GM12878 (cell line): ENCODE data around the gene FRYL. TPM values are rescaled to one million over a fixed set of nuclear protein-coding genes. Genes with fewer than 3 reads are reported as not detected.

Experiments
- ATAC-seq: fragments of 200-7000 bp; cut with Tn5 transposase; 3 replicates; pipeline ENCODE4 v1.9.1; 2020; ENCODE audit warnings: mild to moderate bottlenecking, moderate library complexity
- BruUV-seq: library from RNA; stranded (reverse); fragments of 400-500 nt; replicated peaks from 2 replicates; lab custom pipeline; 2021; lab: Mats Ljungman, UMichigan
- CTCF ChIA-PET: fragments of 300-600 bp; sonication (Branson Sonifier 250); formaldehyde crosslinking; extraction: SDS; loops from one replicate; lab custom pipeline; 2021; ENCODE audit warnings: inconsistent platforms; lab: Yijun Ruan, JAX
- POLR2A ChIA-PET: fragments of 350-600 bp; formaldehyde crosslinking; extraction: SDS; loops from one replicate; lab custom pipeline; 2021; ENCODE audit warnings: inconsistent platforms; lab: Charles Lee
- RAD21 ChIA-PET: fragments of 300-600 bp; sonication (Branson Sonifier 250); formaldehyde crosslinking; loops from one replicate; lab custom pipeline; 2023; ENCODE audit warnings: antibody characterized with exemption; ENCODE audit not compliant: unreplicated experiment; lab: Charles Lee
- SMC1A ChIA-PET: fragments of 300-600 bp; sonication (Branson Sonifier 250); formaldehyde crosslinking; loops from one replicate; lab custom pipeline; 2023; ENCODE audit not compliant: unreplicated experiment, uncharacterized antibody; lab: Charles Lee
- DNase-seq: peaks from one replicate; pipeline ENCODE4 v3.0.0-alpha.2; 2011; ENCODE audit warnings: low read depth, low spot score
- FAIRE-seq: peaks from 3 replicates; lab custom pipeline; 2011; peaks lifted over from hg19 to GRCh38; lab: Jason Lieb, UNC
- H2AFZ ChIP-seq: 2 replicates; pipeline ENCODE4 v1.6.0; 2011; ENCODE audit warnings: low read depth, low read length, control low read depth; ENCODE audit not compliant: control insufficient read depth
- H3K27ac ChIP-seq: 2 replicates; pipeline ENCODE4 v1.5.1; 2011; ENCODE audit warnings: control low read depth; ENCODE audit not compliant: control insufficient read depth, insufficient read depth
- H3K27me3 ChIP-seq, 2 experiments: replicated peaks in 1 of 2; 2 replicates each; pipeline versions ENCODE4 v1.6.0 to v1.6.1; 2011; ENCODE audit warnings: low read length in 1 of 2; ENCODE audit not compliant: control insufficient read depth in 2 of 2, insufficient read depth in 2 of 2
- H3K36me3 ChIP-seq, 2 experiments: 2 replicates each; pipeline ENCODE4 v1.5.1; 2011; ENCODE audit warnings: low read length in 1 of 2; ENCODE audit not compliant: control insufficient read depth in 2 of 2, insufficient read depth in 2 of 2
- H3K4me1 ChIP-seq: 2 replicates; pipeline ENCODE4 v1.6.1; 2011; ENCODE audit warnings: mild to moderate bottlenecking, low read length, moderate library complexity, mixed read lengths; ENCODE audit not compliant: control insufficient read depth, insufficient read depth
- H3K4me2 ChIP-seq: 2 replicates; pipeline ENCODE4 v1.6.0; 2011; ENCODE audit warnings: control low read depth; ENCODE audit not compliant: control insufficient read depth, insufficient read depth
- H3K4me3 ChIP-seq: fragments of 200-600 bp; sonication (generic); 2 replicates; pipeline ENCODE4 v1.5.1; 2016
- H3K79me2 ChIP-seq: 2 replicates; pipeline ENCODE4 v1.6.0; 2011; ENCODE audit warnings: low read length; ENCODE audit not compliant: control insufficient read depth, insufficient read depth
- H3K9ac ChIP-seq: 2 replicates; pipeline ENCODE4 v1.8.0; 2011; ENCODE audit warnings: low read length, control low read depth, mixed read lengths; ENCODE audit not compliant: control insufficient read depth, insufficient read depth
- H3K9me3 ChIP-seq: replicated peaks from 3 replicates; pipeline ENCODE4 v1.5.1; 2011; ENCODE audit warnings: mild to moderate bottlenecking, low read length; ENCODE audit not compliant: control insufficient read depth, insufficient read depth
- H4K20me1 ChIP-seq: 2 replicates; pipeline ENCODE4 v1.6.0; 2011; ENCODE audit not compliant: control insufficient read depth, insufficient read depth
- ATF3 ChIP-seq: IDR thresholded peaks from 2 replicates; pipeline ENCODE4 v1.6.1; 2011; ENCODE audit warnings: low read depth, mild to moderate bottlenecking, low read length, moderate library complexity, borderline replicate concordance; ENCODE audit errors: extremely low read depth
- BMI1 ChIP-seq: fragments of 450-650 bp; IDR thresholded peaks from 2 replicates; pipeline ENCODE4 v1.6.1; 2016; ENCODE audit warnings: mild to moderate bottlenecking, moderate library complexity, borderline replicate concordance
- CBX5 ChIP-seq: sonication (generic); IDR thresholded peaks from 2 replicates; pipeline ENCODE4 v1.6.1; 2016; ENCODE audit warnings: low read depth, moderate library complexity, mild to moderate bottlenecking, inconsistent platforms
- CEBPB ChIP-seq, 2 experiments: fragments of 150-350 bp in 1 of 2; IDR thresholded peaks; 2 replicates each; pipeline ENCODE4 v1.6.1; 2012 to 2014; ENCODE audit warnings: low read depth in 2 of 2, low read length in 2 of 2, borderline replicate concordance in 1 of 2, inconsistent platforms in 1 of 2
- EP300 ChIP-seq, 2 experiments: fragments of 150-350 bp in 1 of 2; IDR thresholded peaks; 2 replicates each; pipeline ENCODE4 v1.6.1; 2011 to 2012; ENCODE audit warnings: low read depth in 2 of 2, low read length in 2 of 2, borderline replicate concordance in 1 of 2, improper control_type of control experiment in 1 of 2, inconsistent platforms in 1 of 2; ENCODE audit not compliant: control insufficient read depth in 1 of 2
- MTA2 ChIP-seq: fragments of 450-650 bp; IDR thresholded peaks from 2 replicates; pipeline ENCODE4 v1.6.1; 2016; ENCODE audit warnings: low read depth, mild to moderate bottlenecking, moderate library complexity
- NFIC ChIP-seq: IDR thresholded peaks from 2 replicates; pipeline ENCODE4 v1.6.1; 2012; ENCODE audit warnings: low read depth, mild to moderate bottlenecking, inconsistent platforms, low read length, moderate library complexity
- NR2C1 ChIP-seq: fragments of 450-650 bp; IDR thresholded peaks from 2 replicates; pipeline ENCODE4 v1.6.1; 2017; ENCODE audit warnings: antibody characterized with exemption, mild to moderate bottlenecking, moderate library complexity
- RAD21 ChIP-seq: IDR thresholded peaks from 2 replicates; pipeline ENCODE4 v1.6.1; 2011; ENCODE audit warnings: mild to moderate bottlenecking, low read depth, low read length, moderate library complexity; ENCODE audit not compliant: insufficient read depth
- REST ChIP-seq: IDR thresholded peaks from 2 replicates; pipeline ENCODE4 v1.6.1; 2012; ENCODE audit warnings: mild to moderate bottlenecking, low read depth, low read length
- SMAD1 ChIP-seq: fragments of 450-650 bp; IDR thresholded peaks from 2 replicates; pipeline ENCODE4 v1.6.1; 2018; ENCODE audit warnings: mild to moderate bottlenecking, low read depth; ENCODE audit not compliant: partially characterized antibody
- SRF ChIP-seq, 2 experiments: IDR thresholded peaks; 2 replicates each; pipeline ENCODE4 v1.6.1; 2011; ENCODE audit warnings: low read depth in 2 of 2, low read length in 2 of 2, mild to moderate bottlenecking in 1 of 2, moderate library complexity in 1 of 2
- TARDBP ChIP-seq: IDR thresholded peaks from 2 replicates; pipeline ENCODE4 v1.6.1; 2016; ENCODE audit warnings: borderline replicate concordance
- ZNF217 ChIP-seq: fragments of 450-650 bp; IDR thresholded peaks from 2 replicates; pipeline ENCODE4 v1.6.1; 2017; ENCODE audit warnings: antibody characterized with exemption, mild to moderate bottlenecking
- WGBS: methylation state at CpG from one replicate; pipeline ENCODE4 v1.1.6; 2016; ENCODE audit warnings: low lambda C conversion rate; ENCODE audit not compliant: insufficient replicate concordance, insufficient coverage; ENCODE audit errors: missing lambda C conversion rate; 5-methylcytosine and 5-hydroxymethylcytosine counted together
- in situ Hi-C: fragments of 300-500 bp; cut with MboI; formaldehyde crosslinking; loops from 9 replicates; pipeline ENCODE4 v1.14.3; 2018; ENCODE audit warnings: mixed read lengths
- intact Hi-C: fragments of 100-400 bp; cut with micrococcal nuclease; formaldehyde crosslinking; loops from one replicate; pipeline ENCODE4 v1.14.2; 2022; ENCODE audit not compliant: unreplicated experiment
- polyA plus RNA-seq, 11 experiments: library from polyadenylated mRNA; depleted of rRNA in 4 of 11; unstranded in 6 of 11; stranded (reverse) in 5 of 11; fragments of >200 nt; fragmentation: Nextera tagmentation in 4 of 11; fragmentation: Illumina TruSeq in 1 of 11; extraction: Ambion mirVana in 4 of 11; extraction: Trizol in 1 of 11; gene quantifications; 1 replicate in 1 of 11; 2 replicates in 10 of 11; pipeline versions ENCODE4 v1.2.1 to v1.2.3, GENCODE V29; 2011 to 2016; ENCODE audit warnings: inconsistent platforms in 2 of 11, missing spikeins in 2 of 11, low read depth in 1 of 11
- total RNA-seq, 4 experiments: library from RNA; depleted of rRNA in 3 of 4; stranded (reverse); fragments of >200 nt in 3 of 4; fragmentation: Illumina TruSeq in 1 of 4; extraction: Trizol in 1 of 4; gene quantifications; 2 replicates each; pipeline versions ENCODE4 v1.2.1 to v1.2.3, GENCODE V29; 2013 to 2021

The FRYL gene
- total and polyA plus RNA-seq, 10 of the 15 experiments (the other 5 are each of a cell fraction or from before 2014, with no cell fraction given) = 10.3 to 50.6 (median 28.7) TPM

- Histone ChIP-seq H3K79me2 (peaks cover 22% of the 10 kb centered on the region), H3K9ac (no peak overlapping the region), H3K4me2 (no peak overlapping the region), H4K20me1 (no peaks in the 10 kb centered on the region), H3K4me1 (no peaks in the 10 kb centered on the region; the same call in 1 of the 2 replicates), H3K36me3 (no peaks in the 10 kb centered on the region), H3K9me3 (no peaks in the 10 kb centered on the region; the same call in 2 of the 3 replicates), H3K27me3 (no peaks in the 10 kb centered on the region), H2AFZ (no peak overlapping the region), H3K27ac (no peak overlapping the region), H3K4me3 (no peak overlapping the region)
- intact Hi-C loops (no loop called here), in situ Hi-C loops (no loop called here)
- DNase-seq = no peak
- ChIA-PET SMC1A (no interaction called here), RAD21 (no interaction called here), POLR2A (no interaction called here), CTCF (no interaction called here)
- 90% methylated on average over 8 of the region's 8 CpGs for whole genome bisulfite sequencing
- no peak for ATAC-seq
- TF ChIP-seq ATF3 = no peak
- no peak for TF ChIP-seq CEBPB (IDR thresholded peaks at IDR 0.05; ENCODE audit: borderline replicate concordance in 1 of 2, low read depth in 2 of 2, low read length in 2 of 2)
- TF ChIP-seq BMI1 = no peak
- TF ChIP-seq TARDBP = no peak
- no peak for TF ChIP-seq RAD21
- TF ChIP-seq REST = no peak
- no peak for TF ChIP-seq NFIC
- no peak for TF ChIP-seq SRF (IDR thresholded peaks at IDR 0.05; ENCODE audit: low read depth in 2 of 2, low read length in 2 of 2)
- TF ChIP-seq EP300 (IDR thresholded peaks at IDR 0.05; ENCODE audit: borderline replicate concordance in 1 of 2, control insufficient read depth in 1 of 2, low read depth in 2 of 2, low read length in 2 of 2) = no peak
- no peak for TF ChIP-seq SMAD1
- no peak for TF ChIP-seq MTA2
- TF ChIP-seq NR2C1 = no peak
- TF ChIP-seq CBX5 = no peak
- TF ChIP-seq ZNF217 = no peak
- BruUV-seq = no TSS peak
- FAIRE-seq = no peak
These were observed 86.1 kb downstream of the FRYL start for GRCh38 chr4:48693856-48694574.
